GM18526 (cell line): Measurements from ENCODE around the gene AQP6.

Source experiments
- POLR2A ChIP-seq: IDR thresholded peaks from 3 replicates; pipeline ENCODE4 v1.6.1; 2011; ENCODE audit not compliant: insufficient read length; ENCODE audit errors: extremely low read depth

AQP6 gene

DNA sequence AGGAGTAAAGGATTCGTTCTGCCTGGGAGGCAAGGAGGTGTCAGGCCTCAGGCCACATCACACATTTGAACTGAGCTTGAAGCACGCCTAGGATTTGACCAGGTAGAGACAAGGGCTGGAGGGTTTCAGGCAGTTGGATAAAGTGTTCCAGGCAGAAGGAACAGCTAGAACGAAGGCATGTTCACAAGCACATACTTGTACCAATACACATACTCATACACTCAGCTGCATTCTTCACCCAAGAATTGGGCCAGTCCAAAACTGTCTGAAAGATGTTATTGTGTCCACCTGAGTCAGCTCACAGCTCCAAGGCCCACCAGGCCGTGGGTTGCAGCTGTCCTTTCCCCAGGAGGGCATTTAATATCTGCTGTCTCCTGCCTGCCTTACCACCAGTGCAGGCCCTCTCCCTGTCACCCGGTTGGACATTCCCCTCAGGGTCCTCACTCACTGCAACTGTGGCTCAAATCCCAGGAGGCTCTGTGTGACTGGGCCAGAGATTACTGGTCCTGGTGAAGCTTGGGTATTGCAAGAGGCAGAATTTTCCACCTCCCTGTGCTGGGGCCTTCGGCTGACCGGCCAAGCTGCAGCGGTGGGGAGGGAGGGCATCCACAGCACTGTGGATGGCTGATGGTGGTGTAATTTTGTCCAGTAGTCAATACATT is 35.0 kb upstream of the AQP6 start:
- TF ChIP-seq POLR2A, result no peak

DNA sequence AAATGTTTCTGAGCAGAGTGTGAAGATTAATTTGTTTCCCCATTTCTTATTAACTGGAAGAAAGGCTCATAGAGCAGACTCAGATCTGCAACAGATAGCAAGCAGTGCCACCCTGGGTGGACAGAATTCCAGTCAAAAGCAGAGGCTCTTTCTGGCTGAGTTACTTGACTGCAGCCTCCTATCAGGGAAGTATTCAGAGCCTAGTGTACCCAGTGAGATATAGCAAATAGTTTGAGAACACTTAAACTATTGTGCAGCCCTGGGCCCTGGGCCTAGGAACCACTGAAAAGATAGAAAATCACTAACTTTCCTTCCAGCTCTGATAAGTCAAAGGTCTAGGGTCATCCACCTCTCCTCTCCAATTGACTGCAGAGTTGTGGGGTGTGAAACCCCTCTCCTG is 33.4 kb upstream of the AQP6 start:
- no peak for TF ChIP-seq POLR2A

DNA sequence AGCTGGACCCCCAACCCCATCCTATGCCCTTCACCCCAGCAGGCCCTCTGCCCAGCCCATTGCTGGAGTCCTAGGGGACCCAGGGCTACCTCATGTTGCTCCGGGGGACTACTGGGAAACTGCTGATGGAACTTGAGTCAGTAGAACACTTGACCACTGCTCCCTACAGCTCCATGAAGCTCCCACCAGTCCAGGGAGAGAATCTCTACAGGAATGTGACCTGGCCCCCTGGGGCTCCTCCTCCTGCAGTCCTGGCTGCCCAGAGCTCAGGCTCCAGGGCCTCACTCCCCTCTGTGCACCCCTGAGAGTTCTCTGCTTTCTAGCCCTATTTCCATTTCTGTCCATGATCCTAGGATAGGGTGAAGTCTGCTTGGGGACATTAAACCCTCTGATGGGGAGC is 33.0 kb upstream of the AQP6 start:
- no peak for TF ChIP-seq POLR2A

- no peak for TF ChIP-seq POLR2A
Observed at GRCh38 chr12:49941556-49942511, 30.9 kb upstream of the AQP6 start.

- no peak for TF ChIP-seq POLR2A
Observed at GRCh38 chr12:49942512-49942893, 30.2 kb upstream of the AQP6 start.

- no peak for TF ChIP-seq POLR2A
Observed at GRCh38 chr12:49942921-49943624, 29.7 kb upstream of the AQP6 start.

GRCh38 chr12:49943625-49943960 is 29.2 kb upstream of the AQP6 start:
- TF ChIP-seq POLR2A, result no peak

GRCh38 chr12:49944046-49944445 is 28.7 kb upstream of the AQP6 start:
- no peak for TF ChIP-seq POLR2A

- TF ChIP-seq POLR2A, result no peak
Observed at GRCh38 chr12:49944718-49945117, 28.0 kb upstream of the AQP6 start.

DNA sequence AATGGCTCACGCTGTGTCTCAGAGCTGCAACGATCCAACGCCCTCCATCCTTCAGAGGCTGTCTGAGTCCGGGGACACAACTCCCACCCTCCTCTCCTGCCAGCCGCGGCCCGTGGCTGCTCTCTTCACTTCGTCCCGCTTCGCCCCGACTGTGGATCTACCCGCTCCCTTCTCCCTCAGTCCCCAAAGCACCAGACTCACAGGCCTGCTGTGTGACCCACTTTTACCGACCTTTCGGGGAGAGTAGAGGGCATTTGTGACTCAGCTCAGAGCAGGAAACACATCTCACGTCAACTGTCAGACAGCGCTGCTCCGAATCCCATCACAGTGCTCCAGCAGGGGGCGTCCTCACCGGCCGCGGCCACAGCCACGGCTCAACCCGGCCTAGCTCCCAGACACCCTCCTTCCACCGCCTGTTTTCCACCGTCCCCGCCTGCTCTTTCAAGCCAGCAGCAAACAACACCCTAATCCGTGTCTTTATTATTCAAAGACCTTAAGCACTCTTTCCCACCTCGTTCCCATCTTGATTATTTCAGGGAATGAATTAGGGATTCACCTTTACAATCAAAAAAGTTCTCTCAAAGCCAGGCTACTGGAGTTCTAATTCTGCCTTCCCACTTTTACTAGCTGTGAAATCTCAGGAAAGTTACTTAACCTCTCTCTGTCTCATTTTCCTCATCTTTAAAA is 27.2 kb upstream of the AQP6 start:
- no peak for TF ChIP-seq POLR2A

- no peak for TF ChIP-seq POLR2A
Observed at GRCh38 chr12:49946086-49946485, 26.7 kb upstream of the AQP6 start.

DNA sequence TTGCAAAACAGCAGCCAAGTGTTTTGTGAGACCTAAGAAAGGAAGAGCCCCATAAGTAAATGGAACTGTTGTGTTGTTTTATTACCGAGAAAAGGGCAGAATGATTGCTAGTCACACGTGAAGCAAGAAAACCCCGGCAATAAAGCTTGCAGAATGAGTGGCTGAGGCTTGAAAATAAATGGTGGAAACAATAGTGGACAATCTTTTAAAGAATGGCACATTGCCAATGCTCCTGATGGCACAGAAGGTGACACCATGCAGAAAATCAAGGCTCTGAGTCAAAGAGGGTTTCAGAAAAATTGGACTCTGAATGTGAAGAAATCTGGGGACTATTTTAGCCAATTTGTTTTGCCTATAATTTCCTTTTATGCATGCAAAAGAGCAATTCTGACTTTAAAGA is 26.2 kb upstream of the AQP6 start:
- no peak for TF ChIP-seq POLR2A

GRCh38 chr12:49947593-49948226 is 25.0 kb upstream of the AQP6 start:
- no peak for TF ChIP-seq POLR2A

GRCh38 chr12:49948866-49949845 is 23.6 kb upstream of the AQP6 start:
- no peak for TF ChIP-seq POLR2A
